DMS153 treated with DMSO at 0.1 percent for 48 hours (cell line): ENCODE data around the gene FECH.
"Not testable (repeated sequence)": the region's sequence is repeated elsewhere in the genome, so short reads cannot be mapped to it uniquely, and the experiment has no call there.

Experiments used
- DNase-seq: peaks from one replicate; lab custom pipeline; 2025; ENCODE audit not compliant: unreplicated experiment; lab: John Stamatoyannopoulos, UW

The FECH gene

DNA sequence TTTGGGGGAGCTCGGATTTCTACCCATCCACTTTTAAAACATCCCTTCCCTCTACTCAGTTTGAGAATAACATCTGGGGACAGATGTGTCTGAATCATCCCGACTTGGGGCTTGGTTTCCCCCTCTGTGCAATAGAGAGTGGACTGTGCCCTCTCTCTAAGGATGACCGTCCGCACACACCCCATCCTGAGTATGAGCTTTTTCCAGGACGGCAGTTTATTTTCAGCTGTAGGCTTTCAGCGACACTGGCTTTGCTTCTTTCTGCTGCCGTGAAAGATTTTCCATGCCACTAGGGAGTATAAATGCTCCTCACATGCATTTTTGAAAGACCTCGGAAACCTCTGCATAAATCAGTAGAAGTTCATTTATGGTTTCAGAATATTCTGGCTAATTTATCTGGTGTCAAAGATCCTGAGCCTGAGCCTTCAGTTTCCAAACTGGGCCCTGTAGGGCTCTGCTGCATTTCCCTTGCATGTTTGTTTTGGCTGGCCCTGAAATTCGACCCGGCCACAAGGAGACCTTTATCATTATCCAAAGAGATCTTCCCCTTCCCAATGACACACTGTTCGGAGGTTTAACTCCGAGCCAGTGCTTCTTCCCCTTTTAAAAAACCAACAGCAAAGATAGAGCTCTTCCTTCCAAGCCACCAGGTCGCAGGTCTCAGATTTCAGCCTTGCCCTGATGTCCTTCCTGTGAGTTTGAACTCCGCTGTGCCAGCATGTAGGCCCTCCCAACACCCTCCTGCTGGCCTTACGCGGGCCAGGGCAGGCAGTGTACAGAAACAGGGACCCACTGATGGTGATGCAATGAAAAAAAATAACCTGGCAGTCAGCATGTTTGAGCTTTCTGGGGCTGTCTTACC lies 53.3 kb downstream of the FECH start:
- DNase-seq, result no peak

DNA sequence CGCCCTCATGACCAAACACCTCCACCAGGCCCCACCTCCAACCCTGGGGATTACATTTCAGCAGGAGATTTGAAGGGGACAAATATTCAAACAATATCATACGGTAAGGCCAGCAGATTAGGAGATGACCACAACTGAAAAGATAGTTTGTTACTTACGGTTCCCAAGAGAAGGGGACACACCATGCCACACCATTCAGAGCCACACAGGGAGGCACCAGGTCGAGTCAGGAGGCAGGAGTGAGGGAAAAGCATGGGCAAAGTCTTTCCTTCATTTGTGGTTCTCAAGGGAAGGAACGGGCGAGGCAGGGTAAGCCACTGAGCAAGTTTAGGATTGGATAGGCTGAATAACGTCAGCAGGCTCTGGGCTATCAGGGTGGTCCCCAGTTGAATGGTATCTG lies 57.4 kb downstream of the FECH start:
- no peak for DNase-seq

DNA sequence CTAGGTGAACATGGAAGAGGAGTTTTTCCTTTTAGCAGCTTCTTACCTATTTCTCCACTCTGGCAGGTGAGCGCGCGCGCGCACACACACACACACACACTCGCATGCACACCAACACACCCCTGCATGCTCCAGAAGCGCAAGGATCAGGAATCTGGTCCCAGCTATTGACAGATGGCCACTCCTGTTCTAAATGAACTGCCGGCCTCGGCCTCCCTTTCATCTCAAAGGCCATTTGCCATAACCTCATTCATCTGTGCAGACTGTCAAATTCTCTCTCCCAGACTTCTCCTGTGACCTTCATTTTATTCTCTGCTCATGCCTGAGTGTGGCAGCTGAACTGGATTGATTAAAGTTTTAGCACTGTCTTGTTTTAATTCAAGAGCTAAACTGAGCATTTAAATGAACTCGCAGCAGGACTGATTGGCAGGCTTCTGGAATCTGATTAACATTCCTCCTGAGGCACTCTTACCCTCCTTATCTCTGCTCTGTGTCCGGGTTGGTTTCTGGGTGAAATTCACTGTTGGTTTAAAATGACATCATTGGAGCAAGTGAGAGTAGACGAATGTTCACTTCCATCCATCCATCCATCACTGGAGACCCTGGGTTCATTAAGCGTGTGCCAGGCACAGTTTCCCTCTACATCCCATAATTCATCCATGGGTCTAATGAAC lies 58.8 kb downstream of the FECH start:
- DNase-seq, result no peak

DNA sequence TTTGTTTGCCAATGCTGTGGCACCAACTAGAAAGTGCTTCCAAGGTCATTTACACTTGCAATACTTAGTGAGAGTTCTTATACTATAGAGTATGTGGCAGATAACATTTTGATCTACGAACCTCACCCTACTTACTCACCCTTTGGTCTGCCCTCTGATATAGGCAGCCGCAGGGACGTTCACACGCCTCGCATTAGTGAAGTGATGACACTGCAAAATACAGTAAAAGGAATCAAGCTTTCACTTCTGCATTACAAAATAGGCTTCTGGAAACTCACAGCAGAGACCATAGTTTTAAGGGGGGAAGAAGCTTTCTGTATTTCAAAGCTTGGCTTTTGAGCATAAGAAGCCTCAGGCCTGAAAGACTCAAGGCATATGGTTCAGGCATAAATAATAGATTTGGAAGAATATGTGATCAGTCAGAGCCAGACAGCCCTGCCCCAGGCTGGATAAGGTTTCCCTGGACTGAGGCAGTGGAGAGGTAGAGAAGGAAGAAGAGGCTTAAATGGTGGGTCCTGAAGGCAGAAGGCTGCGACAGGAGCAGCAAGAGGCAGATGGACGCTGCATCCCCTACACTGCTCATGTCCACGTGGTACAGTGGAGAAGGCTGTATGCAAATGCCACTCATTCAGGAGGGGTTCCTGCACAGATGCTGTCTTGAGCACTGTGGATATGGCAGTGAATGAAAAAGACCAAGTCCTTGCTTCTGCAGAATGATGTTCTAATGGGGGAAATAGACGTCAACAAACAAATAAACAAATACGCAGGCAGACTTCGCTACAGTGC lies 63.1 kb downstream of the FECH start:
- DNase-seq, result no peak

GRCh38 chr18:57522348-57522747 lies 64.2 kb downstream of the FECH start:
- not testable (repeated sequence) for DNase-seq

DNA sequence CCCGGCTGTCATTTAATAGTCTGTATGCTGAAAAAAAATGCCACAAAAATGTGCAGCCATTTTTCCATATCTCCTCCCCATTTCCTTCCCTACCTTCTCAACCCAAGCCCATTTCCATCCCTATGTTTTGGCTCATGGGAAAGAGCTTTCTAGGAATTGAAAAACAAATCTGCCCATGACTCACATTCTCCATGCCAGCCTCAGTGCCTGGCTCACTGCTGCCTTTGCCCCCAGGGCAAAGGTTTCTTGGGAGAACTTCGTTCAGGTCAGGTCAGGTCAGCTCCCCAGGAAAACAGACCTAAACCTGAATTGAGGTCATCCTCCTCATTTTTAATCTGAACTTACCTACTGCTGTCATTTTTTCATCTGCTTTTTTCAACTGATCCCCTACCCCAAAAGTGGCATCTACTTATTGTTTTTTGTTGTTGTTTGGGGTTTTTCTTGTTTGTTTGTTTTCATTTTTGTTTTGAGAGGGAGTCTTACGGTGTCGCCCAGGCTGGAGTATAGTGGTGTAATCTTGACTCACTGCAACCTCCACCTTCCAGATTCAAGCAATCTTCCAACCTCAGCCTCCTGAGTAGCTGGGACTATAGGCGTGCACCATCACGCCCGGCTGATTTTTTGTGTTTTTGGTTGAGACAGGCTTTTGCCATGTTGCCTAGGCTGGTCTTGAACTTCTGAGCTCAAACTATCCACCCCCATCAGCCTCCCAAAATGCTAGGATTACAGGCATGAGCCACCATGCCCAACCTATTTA lies 66.7 kb downstream of the FECH start:
- no peak for DNase-seq

DNA sequence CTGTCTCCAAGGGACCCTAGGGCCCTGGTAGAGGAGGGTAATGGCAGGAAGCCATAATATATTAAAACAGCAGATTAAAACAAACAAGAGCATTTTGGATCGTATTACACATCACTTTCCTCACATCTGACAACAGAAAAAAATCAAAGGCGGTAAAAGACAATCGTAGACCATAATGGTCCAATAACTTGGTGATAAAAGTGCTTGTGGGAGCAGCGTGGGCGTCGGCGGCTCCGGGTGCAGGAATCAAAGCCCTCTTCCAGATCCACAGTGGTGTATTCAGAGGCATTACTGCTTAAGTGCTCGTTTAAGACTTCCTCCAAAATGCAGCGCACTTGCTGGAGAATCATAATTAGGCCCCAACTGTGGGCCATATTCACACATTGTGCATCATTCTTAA lies 68.0 kb downstream of the FECH start:
- no peak for DNase-seq

GRCh38 chr18:57516056-57516455 lies 70.4 kb downstream of the FECH start:
- no peak for DNase-seq

DNA sequence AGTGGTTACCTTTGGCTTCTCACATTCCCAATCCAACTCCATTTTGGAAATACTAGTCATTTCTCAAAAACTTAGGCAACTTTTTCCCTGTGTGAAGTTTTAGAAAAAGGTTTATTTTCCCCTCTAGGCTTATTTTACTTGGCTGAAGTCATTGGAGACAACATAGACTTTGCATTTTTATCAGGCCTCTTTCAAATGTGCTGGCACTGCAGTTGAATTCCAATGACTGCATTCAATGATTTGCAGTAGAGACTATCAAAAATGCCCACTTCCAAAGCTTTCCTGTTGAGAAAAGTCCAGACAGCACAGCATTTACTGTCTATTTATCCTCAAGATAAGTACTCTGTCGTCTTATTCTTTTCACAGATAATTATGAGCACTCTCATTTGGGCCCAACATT lies 81.3 kb downstream of the FECH start:
- no peak for DNase-seq

DNA sequence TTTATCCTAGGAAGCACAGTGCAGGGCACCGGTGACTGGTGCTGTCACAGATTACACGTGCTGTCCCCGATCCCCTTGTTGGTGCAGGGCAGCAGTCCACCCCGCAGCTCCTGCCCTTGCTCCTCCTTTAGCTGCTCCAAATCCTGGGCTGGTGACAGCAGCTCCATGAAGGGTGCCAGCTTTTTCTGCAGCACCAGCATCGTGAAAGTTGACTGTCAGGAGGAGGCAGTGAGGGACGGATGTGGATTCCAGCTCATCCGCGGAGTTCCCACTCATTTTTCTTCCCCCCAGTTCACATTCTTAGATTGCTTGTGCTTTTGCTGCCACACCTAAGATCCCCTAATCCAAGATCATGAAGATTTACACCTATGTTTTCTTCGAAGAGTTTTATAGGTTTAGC lies 83.9 kb downstream of the FECH start:
- DNase-seq, result no peak

DNA sequence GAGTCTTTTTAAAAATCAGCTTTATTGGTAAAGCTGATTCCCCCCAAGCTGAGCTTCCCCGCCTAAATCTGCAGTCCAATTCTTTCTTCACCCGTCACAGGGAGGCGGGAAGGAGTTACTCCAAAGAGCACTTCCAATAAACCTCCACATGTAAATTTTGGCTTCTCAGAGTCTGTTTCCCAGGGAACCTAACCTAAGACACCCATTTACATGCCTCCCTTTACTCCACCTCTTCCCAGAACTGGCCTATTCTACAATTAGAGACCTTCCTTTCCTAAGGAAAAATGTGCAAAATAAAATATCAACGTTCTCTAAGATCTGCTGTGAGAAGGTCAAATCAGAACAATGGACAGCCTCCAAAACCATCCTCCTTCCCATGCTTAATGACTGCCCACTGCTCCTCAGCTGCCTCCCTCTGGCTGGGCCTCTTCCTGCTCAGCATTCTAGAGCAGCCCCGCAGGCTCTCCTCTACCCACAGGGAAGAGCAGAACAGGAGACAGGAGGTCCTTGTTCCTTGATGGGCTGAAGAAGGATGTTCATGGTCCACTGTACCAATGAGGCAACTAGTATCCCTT lies 87.7 kb downstream of the FECH start:
- no peak for DNase-seq
